Nucleus accumbens (tissue), 56 donors: ENCODE results near the gene NTSR2.

Experiments
- DNase-seq, 56 donors: peaks; one replicate each; lab custom pipeline; 2025; lab: John Stamatoyannopoulos, UW

The NTSR2 gene

DNA sequence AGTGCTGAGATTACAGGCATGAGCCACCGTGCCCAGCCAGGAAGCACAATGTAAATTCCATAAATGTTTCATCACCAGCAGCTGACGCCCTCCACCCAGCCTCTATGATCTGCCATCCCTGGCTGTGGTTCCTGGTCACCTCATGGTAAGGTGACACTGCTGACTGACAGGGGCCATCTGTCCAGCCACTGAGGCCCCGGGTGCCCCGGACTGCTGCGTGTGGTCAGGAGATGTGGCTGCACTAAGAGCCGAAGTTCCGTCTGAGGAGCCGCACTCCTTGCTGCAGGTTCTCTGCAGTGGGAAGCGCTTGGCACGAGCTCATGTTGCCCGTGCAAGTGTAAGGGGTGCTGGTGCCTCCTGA lies 10.9 kb downstream of the NTSR2 start:
- no peak for DNase-seq

DNA sequence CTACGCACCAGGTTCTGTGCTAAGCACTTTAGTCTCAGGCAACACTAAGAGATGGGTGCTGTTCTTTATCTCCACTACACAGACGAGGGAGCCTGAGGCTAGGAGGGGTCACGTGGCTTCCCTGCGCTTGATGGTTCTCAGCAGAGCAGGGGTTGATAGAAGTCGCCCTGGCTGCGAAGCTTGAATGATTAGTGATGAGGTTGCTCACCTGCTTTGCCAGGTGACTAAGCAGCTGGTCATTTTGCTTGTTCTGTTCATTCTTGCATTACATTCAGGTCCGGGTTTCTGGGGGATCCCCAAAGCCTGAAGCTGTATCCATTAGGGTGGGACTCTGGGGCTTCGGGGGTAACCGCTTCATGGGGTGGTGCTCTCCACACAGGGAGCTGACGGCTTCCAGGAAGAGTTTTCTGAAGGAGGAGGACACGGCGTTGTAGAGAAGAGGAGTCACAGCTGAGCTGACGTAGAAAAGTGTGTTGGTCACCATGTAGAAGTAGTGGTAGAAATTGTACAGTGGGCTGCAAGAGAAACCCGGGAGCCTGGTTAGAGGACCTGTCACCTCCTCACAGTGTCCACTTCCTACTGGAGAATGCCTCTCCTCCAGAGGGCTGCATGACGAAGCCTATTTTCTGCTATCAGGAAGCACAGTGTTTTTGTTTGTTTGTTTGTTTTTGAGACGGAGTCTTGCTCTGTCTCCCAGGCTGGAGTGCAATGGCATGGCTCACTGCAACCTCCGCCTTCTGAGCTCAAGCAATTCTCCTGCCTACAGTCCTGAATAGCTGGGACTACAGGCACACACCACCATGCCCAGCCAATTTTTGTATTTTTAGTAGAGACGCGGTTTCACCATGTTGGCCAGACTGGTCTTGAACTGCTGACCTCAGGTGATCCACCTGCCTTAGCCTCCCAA lies 11.5 kb downstream of the NTSR2 start:
- no peak for DNase-seq

DNA sequence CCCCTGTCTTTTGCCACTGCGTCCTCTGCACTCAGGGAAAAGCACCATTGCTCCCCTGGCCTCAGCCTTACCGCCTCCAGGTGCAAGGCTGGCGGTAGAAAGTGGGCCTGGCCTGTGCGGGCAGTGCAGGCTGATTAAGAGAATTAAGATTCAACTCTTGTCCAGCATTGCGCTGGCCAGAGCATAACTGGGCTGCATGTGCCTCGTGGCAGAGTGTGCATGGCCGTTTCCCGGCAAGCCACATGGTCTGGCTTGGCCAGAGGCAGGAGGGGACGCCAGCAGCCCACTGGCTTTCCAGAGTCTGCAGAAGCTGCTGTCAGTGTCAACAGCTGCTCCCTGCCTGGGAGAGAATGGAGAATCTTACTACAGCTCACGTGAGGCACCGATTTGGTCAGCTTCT lies 12.3 kb downstream of the NTSR2 start:
- peak in 22 of 56 donors; percentile 17 to 65 (median 42) for DNase-seq

DNA sequence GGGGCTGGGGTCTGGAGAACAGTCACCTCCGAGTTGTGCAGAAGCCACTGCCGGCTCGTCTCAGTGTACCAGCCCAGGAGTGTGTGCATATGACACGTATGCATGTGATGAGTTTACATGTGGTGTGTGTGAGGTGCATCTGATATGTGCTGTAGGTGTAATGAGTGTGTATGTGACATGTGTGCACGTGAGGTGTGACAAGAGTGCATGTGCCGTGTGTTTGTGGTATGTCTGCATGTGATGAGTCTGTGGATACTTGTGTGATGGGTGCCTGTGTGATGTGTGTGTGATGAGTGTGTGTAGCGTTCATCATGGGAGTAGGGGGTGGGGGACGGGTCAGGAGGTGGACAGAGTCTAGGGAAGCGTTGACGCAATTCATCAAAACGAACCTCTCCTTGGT lies 12.8 kb downstream of the NTSR2 start:
- DNase-seq = no peak

DNA sequence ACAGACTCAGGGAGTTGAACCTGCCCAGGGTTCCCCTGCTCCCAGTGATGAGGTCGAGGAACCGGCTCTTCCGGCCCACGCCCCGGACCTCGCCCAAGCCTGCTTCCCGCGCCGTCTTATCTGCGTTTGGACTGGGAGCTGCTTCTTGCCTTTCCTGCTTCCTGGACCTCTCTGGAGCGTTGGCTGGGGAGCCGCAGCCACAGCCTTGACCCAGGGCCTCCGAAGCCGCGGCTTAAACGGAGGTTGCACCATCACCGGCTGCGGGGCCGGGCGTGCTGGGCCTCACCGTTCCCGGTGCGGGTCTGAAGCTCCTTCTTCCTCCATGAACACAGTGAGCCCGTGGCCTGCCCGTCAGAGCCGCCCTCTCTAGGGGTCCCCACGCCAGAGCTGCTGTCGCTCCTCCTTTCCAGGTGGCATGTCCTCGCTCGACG lies 13.3 kb downstream of the NTSR2 start:
- no peak for DNase-seq

DNA sequence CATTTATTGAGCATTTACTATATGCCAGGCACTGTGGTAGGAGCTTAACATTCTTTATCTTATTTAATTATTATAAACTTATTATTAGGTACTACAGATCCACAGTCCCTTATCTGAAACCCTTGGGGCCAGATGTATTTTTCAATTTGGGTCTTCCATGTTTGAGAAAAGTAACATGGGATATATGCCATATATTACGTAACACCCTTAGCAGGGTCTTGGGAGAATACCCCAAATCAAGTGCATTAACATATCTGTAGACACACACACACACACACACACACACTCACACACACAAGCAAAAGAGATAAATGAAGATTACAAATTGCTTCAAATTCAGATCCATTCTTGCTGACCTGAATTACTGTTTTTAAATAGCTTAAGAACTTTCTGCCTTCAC lies 13.7 kb downstream of the NTSR2 start:
- DNase-seq = no peak

DNA sequence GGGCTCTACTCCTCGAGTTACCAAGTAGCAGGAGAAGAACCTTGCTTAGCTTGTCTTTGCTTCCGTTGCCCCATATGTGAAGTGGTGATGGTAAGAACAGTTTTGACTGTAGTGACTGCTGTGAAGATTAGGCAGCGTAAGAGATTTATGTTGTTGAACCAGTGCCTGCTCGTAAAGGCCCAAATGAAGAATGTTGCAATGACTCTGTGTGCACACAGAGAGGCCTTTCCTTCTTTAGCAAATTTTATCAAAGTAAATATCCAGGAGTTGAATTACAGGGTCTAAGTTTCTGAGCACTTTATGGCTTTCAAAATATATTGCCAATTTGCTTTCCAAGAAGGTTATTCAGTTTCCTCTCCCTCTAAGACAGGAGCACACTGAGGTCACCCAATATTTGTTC lies 14.5 kb downstream of the NTSR2 start:
- DNase-seq = no peak

DNA sequence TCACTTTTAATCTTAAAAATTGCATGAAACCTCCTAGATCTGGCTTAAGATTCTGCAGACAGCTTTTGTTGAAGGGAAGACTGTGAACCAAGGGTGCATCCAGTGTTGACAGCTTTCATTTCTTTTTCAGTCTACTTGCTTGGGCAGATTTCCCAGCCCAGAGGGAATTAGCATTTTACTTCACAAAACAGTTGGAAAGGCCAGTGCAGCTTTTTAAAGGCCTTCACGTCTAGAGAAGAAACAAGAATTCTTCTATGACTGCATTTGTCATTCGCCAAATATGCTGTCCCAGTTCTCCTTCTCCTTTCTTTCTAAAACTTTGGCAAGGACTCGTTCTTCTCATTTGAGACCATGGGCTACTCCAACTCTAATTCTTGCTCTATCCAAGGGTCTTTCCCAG lies 17.4 kb downstream of the NTSR2 start:
- peak in 14 of 56 donors; percentile 24 to 82 (median 52) for DNase-seq

DNA sequence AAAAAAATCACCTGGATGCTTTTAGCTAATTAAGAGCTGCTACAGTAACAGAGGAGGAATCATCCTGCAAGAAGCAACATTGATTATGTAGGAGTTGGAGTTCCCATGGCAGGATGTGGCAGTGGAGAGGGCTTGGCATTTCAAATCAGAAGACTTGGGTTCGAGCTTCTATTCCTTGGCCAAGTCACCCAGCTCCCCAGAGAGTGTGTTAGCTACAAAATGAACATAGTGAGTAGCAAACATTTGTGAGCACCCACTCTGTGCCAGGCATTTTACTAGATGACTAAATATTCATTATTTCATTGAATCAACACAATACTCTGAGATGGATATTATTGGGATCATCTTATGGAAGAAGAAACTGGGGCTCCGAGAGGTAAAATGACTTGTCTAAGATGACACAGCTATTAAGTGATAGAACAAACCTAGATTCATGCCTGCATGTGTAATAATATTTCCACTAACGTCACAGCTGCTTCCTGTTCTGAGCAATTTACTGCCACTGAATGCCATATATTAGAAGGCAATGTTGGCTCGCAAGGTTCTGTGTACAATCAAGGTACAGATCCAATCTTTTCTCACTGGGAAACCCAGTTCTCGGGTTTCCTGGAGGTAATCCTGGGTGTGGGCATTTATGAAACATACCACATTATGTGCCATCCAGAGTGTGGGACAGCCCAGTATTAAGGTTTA lies 18.0 kb downstream of the NTSR2 start:
- DNase-seq = no peak

DNA sequence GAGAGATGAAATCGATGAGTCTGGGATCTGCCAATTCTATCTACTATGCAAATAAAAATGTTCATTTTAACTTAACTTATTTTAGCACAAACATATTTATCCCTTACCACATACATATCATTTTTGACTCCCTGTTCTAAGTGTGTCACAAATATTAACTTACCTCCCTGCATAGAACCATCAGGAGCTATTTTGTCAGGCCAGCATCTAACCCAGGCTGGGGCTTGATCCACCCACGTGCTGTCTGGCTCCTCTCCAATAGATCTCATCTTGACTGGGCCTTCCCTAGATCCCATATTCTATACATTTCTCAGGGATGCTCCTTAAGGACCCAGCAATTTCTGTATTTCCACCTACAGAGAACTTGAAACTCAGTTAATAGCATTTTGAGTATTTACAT lies 20.9 kb downstream of the NTSR2 start:
- no peak for DNase-seq

DNA sequence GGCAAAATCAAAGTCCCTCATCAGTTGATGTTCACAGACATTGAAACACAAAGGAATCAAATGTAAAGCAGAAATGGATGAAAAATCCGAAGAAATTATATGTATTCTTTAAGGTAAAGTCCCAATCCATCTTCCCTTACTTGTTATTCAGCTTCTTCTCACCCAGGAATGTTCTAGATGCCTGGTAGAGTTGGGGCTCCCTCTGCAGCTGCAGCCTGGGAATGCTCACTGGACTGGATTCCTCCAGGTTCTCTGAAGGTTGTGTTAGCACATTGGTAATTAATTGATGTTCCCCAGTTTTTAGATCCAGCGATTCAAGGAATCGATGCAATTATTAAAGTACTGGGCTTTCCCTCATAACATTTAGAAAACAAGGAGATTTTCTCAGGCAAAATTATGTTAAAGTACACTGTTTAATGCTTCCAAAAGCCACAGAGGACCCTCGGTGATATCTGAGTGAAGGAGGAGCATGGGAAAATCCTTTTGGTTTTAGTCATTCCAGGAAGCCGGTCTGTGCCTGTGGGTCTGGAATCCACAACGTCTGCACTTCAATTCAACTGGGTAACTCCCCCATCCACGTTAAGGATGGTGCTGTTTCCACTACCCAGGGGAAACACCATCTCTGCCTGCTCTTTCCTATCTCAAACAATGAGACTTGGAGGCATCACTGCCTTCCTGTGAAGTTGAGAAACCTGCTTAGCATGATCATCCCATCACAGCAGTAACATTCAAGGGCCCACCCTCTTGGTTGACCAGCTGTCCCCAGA lies 22.0 kb downstream of the NTSR2 start:
- DNase-seq = peak in 6 of 56 donors; percentile 1 to 24 (median 8)

DNA sequence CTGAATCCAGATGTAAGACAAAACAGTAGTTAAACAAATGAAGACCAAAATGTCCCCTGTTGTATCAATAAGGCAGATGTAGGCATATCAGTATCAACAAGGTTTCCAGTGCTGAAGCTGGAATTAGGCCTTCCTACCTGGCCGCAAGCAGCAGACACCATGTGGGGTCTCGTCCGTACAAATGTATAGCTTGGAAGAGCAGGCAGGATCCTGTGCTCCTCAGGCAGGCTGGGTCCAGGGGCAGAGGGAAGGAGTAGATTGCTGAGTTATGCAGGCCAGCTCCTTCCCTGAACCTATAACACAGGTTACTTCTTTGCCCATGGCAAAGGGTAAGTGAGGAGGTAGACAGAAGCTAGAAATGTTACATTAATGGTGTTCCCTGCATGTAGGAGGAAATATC lies 23.5 kb downstream of the NTSR2 start:
- DNase-seq = no peak

DNA sequence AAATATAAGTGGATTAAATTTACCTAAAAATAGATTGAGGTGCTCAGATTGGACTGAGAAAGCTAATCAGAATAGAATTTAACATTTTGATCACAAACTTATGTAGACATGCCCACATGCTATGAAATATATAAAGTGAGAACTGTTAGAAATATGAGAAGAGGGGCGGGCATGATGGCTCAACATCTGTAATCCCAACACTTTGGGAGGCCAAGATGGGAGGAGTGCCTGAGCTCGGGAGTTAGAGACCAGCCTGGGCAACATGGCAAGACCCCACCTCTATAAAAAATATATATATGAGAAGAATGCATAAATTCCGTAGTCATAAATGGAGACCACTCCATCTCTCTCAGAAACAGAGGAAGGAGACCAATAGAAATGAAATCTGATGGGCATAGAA lies 25.7 kb downstream of the NTSR2 start:
- no peak for DNase-seq

DNA sequence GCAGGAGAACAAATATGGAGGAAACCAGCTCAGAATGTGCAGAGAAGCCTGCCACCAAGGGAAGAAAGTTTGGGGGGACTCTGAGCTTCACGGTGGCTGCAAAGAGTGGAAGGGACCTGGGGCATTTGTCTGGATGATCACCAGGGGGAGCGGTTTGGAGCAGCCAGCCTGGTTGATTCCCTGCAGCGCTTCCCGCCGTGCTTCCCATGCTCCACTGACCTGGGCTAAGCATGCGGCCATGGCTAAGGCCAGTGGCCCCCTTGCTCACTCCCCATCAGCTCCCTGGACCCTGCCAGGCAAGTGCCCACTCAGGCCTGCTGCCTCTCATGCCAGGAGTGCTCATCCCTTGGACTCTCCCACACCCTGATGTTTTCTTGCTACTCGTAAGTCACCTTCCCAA lies 27.0 kb downstream of the NTSR2 start:
- DNase-seq = no peak

DNA sequence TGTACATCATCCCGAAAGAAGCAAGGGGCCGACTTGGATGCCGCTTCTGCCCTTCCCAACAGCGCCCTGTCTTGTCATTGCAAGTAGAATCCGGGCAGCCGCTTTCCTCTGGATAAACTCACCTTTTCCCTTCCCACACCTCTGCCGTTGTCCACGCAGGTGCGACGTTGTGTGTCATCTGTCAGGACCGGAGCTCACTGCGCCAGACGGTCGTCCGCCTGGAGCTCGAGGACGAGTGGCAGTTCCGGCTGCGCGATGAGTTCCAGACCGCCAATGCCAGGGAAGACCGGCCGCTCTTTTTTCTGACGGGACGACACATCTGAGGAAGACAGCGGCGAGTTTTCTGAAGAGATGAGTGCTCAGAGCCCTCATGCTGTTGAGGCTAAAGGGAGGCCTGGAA lies 29.9 kb downstream of the NTSR2 start:
- DNase-seq = no peak

DNA sequence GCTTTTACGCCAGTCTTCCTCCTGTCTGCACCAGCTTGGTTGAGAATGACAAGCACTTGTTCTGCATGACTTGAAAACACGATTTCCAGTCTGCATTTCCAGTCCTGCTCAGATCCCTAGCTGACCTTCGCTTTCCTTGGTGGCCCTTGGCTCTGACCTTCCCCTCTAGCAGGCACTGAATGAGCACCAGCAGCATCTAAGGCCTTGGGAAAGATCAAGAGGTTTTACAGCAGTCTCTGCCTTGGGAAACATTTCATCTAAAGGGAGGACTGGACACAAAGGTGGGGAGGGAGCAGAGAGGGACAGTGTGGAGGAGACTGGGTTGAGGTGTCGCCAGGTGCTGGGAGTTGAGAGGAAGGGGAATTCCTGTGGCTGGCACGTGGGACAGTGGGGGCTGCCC lies 30.5 kb downstream of the NTSR2 start:
- DNase-seq = no peak

DNA sequence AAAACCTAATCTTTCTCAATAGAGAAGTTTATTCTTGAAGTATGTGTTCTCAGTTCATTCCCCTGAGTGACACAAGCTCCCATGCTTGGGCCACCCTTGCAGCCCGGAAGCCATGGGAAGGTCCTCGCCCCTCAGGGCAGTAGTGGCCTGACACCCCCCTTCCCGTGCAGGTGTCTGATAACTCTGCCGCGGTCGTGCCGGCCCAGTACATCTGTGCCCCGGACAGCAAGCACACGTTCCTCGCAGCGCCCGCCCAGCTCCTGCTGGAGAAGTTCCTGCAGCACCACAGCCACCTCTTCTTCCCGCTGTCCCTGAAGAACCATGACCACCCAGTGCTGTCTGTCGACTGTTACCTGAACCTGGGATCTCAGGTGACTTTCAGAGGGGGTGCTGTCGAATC lies 32.4 kb downstream of the NTSR2 start:
- DNase-seq = no peak

DNA sequence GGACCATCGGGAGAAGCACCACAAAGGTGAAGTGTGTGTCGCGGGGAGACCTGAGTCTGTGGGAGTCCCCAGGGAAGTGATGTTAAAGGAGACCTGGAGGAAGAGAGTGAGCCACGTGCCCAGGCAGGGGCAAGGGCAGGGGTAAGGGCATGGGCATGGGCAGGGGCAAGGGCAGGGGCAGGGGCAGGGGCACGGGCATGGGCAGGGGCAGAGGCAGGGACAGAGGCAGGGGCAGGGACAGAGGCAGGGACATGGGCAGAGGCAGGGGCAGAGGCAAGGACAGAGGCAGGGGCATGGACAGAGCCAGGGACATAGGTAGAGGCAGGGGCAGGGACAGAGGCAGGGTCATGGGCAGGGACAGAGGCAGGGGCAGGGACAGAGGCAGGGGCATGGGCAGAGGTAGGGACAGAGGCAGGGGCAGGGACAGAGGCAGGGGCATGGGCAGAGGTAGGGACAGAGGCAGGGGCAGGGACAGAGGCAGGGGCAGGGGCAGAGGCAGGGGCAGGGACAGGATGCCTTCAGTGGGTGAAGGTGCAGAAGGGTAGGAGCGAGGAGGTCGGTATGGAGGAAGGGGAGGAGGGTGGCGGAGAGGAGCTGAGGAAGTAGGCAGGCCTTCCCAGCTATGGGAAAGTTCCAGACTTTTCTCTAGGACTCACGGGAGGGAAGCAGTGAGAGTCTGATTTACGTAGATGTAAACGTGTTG lies 33.3 kb downstream of the NTSR2 start:
- no peak for DNase-seq

DNA sequence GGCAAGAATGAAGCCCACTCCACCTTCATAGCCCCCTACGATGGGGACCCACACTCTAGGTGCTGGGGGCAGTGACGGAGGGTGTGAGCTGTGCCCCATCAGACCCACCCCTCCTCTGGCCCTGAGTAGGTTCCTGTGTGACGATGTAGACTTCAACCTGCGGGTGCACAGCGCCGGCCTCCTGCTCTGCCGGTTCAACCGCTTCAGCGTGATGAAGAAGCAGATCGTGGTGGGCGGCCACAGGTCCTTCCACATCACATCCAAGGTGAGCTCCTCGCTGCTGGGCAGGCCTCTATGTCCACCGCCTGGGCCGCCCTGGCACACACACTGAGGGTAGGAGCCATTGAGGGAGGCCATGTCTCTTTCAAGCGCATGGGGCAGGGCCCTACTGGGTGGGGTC lies 34.9 kb downstream of the NTSR2 start:
- DNase-seq = no peak

DNA sequence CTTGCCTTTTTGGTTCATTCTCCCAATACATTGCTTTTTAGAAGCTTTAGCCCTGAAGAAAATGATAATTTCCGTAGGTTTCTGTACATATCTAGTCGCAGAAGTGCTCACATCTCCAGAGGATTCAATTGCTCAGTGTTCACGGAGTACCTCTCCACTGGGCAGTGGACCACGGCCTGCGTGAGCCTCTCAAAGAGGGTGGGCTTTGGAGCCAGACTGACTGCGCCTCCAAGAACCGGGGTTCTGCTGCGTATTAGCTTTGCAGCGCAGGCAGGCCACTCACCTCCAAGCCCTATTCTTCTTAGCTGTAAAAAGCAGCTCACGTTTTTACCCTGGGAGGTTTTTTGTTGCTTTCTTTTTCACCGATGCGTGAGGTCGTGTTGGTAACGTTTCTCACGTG lies 35.4 kb downstream of the NTSR2 start:
- no peak for DNase-seq
